ENCODE measurements around the gene ST8SIA6. TPM values are rescaled to one million over a fixed set of nuclear protein-coding genes. Genes with fewer than 3 reads are reported as not detected.
"Not testable (repeated sequence)": the region's sequence is repeated elsewhere in the genome, so short reads cannot be mapped to it uniquely, and the experiment has no call there.

The ST8SIA6 gene
- total and polyA plus RNA-seq, 7 donors: 0.12 to 2.1 (median 1.1) TPM

DNA sequence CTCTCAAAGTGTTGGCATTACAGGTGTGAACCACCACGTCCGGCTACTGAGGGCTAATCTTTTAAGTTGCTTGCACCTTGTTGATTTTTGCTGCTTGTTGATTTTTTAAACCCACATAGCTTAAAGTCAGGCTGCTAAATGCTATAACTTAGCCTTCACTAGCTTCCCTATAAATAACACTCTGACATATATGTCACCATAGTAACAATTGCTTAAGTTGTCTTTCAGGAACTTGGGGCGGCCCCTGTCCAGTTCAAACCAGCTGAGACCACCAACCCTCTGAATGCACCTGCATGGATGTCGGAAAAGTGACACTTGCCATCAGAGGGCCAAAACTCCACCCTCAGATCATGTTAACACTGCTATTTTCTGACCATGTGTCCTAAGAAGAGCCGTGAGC lies 47.3 kb downstream of the ST8SIA6 start:
- WGBS, 3 donors: 73 to 78% (median 77%) methylated on average over 5 of the region's 5 CpGs

DNA sequence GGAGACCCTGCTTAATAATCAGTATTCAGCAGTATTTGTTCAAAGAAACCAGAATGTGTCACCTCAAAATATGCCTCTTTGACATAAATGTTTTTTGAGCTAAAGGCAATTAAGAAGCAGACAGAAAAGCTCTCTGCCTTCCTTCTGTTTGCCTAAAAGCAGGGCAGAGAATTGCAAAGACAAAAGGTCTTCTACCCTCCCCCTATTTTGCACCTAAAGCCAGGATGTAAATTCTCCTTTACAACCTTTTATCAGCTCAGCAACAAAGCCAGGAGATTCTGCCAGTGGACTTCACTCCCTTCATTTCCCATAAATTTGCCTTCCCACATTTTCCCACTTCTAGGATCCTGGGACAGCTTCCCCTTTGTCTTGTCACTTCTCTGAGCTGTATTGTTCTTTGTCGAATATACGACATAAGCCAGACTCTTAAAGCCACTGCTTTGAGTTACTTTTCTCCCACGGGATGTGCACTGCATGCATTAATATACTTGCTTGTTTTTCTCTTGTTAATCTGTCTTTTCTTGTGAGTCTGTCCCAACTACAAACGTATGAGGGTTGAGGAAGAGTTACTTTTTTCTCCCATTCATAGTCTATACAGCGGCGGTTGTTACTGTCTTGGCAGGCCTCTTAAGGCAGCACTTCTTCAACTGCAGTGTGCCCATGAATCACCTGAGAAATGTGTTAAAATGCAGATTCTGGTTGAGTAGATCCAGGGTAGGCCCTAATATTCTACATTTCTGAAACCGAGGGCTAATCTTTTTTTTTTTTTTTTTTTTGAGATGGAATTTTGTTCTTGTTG lies 48.2 kb downstream of the ST8SIA6 start:
- TF ChIP-seq, protein P1, sequence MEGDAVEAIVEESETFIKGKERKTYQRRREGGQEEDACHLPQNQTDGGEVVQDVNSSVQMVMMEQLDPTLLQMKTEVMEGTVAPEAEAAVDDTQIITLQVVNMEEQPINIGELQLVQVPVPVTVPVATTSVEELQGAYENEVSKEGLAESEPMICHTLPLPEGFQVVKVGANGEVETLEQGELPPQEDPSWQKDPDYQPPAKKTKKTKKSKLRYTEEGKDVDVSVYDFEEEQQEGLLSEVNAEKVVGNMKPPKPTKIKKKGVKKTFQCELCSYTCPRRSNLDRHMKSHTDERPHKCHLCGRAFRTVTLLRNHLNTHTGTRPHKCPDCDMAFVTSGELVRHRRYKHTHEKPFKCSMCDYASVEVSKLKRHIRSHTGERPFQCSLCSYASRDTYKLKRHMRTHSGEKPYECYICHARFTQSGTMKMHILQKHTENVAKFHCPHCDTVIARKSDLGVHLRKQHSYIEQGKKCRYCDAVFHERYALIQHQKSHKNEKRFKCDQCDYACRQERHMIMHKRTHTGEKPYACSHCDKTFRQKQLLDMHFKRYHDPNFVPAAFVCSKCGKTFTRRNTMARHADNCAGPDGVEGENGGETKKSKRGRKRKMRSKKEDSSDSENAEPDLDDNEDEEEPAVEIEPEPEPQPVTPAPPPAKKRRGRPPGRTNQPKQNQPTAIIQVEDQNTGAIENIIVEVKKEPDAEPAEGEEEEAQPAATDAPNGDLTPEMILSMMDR (IDR thresholded peaks at IDR 0.05): no peak
- Histone ChIP-seq H3K4me1 (no peaks in the 10 kb centered on the region), H3K4me3 (no peak overlapping the region), H3K9me3 (no peaks in the 10 kb centered on the region), H3K36me3 (ENCODE audit: insufficient read depth in 1 of 2, low read depth in 1 of 2) (no peaks in the 10 kb centered on the region), H3K27ac (no peak overlapping the region), H3K27me3 (ENCODE audit: insufficient read depth in 3 of 3, low read length in 2 of 3) (no peaks in the 10 kb centered on the region)
- DNase-seq (no peak), ATAC-seq (no peak)
- intact Hi-C loops (cut with DNase I): no loop called here
- WGBS, 3 donors: 50 to 53% (median 52%) methylated on average over 7 of the region's 7 CpGs

More for the DNA sequence above, 47.3 kb downstream of the ST8SIA6 start:
- intact Hi-C loops (cut with DNase I): no loop called here
- no peaks in the 10 kb centered on the region for H3K4me1 ChIP-seq
- no peak for ATAC-seq
- TF ChIP-seq, protein P1 (IDR thresholded peaks at IDR 0.05): no peak
- H3K4me3 ChIP-seq: no peak overlapping the region
- H3K9me3 ChIP-seq: no peaks in the 10 kb centered on the region
- no peaks in the 10 kb centered on the region for H3K36me3 ChIP-seq (ENCODE audit: insufficient read depth in 1 of 2, low read depth in 1 of 2)
- H3K27ac ChIP-seq: no peak overlapping the region
- H3K27me3 ChIP-seq (ENCODE audit: insufficient read depth in 3 of 3, low read length in 2 of 3): no peaks in the 10 kb centered on the region
- DNase-seq: no peak

DNA sequence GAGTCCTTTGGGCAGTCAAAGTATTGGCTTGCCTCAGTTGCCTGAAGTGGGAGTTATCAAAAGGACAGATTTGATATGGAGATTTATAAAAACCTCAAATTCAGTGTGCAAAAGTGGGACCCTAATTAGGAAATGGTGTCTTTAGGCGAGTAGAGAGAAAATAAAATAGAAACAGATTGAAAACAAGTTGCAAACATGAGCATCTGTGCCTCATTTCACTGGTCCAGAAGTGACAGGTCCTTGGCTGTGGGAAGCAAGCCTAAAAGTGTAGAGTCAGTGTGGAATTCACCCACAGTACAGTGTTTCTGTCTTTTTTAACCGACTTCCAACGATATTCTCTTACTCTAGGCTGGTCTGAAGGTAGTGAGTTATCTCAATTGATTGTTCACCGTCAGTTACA lies 51.2 kb downstream of the ST8SIA6 start:
- DNase-seq: no peak
- H3K4me3 ChIP-seq: no peak overlapping the region
- no peak for ATAC-seq
- H3K27me3 ChIP-seq (ENCODE audit: insufficient read depth in 3 of 3, low read length in 2 of 3): no peaks in the 10 kb centered on the region
- no peaks in the 10 kb centered on the region for H3K36me3 ChIP-seq (ENCODE audit: insufficient read depth in 1 of 2, low read depth in 1 of 2)
- H3K27ac ChIP-seq: no peak overlapping the region
- H3K4me1 ChIP-seq: no peaks in the 10 kb centered on the region
- no peaks in the 10 kb centered on the region for H3K9me3 ChIP-seq
- TF ChIP-seq, protein P1 (IDR thresholded peaks at IDR 0.05): no peak
- WGBS, 3 donors: 77 to 89% (median 87%) methylated on average over 4 of the region's 4 CpGs
- intact Hi-C loops (cut with DNase I): no loop called here

DNA sequence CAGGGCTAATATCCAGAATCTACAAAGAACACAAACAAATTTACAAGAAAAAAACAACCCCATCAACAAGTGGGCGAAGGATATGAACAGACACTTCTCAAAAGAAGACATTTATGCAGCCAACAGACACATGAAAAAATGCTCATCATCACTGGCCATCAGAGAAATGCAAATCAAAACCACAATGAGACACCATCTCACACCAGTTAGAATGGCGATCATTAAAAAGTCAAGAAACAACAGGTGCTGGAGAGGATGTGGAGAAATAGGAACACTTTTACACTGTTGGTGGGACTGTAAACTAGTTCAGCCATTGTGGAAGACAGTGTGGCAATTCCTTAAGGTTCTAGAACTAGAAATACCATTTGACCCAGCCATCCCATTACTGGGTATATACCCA lies 52.4 kb downstream of the ST8SIA6 start:
- ATAC-seq; H3K27me3 ChIP-seq (ENCODE audit: insufficient read depth in 3 of 3, low read length in 2 of 3); H3K9me3 ChIP-seq; H3K36me3 ChIP-seq (ENCODE audit: insufficient read depth in 1 of 2, low read depth in 1 of 2); H3K4me1 ChIP-seq; H3K4me3 ChIP-seq; DNase-seq; H3K27ac ChIP-seq; intact Hi-C loops (cut with DNase I): not testable (repeated sequence)
- 88 to 89% (median 88%) methylated on average over 1 of the region's 2 CpGs for WGBS, 3 donors

DNA sequence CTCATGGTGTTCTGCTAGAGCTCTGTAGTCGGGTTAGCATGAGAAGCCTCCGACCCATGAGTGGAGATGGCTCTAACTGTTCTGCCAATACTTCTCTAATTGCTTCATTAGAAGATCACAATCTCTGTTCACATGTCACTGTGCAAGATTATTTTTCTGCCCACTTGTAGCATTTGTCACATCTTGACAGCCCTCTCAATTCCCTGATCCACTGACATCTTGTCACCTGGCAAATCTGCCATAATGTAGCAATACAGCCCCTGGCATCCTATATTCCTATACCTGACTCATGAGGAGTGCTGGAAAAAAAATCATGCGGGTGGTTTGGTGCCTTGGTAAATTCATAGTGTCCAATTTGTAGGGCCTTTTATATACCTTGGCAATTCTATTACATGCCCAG lies 58.4 kb downstream of the ST8SIA6 start:
- H3K4me3 ChIP-seq: no peak overlapping the region
- no peaks in the 10 kb centered on the region for H3K9me3 ChIP-seq
- ATAC-seq: no peak
- TF ChIP-seq, protein P1 (IDR thresholded peaks at IDR 0.05): no peak
- no peaks in the 10 kb centered on the region for H3K4me1 ChIP-seq
- intact Hi-C loops (cut with DNase I): no loop called here
- H3K36me3 ChIP-seq (ENCODE audit: insufficient read depth in 1 of 2, low read depth in 1 of 2): no peaks in the 10 kb centered on the region
- no peak for DNase-seq
- H3K27ac ChIP-seq: no peak overlapping the region
- WGBS, 3 donors: 89 to 99% (median 92%) methylated on average over 3 of the region's 3 CpGs
- H3K27me3 ChIP-seq (ENCODE audit: insufficient read depth in 3 of 3, low read length in 2 of 3): peaks cover 0 to 2% (median 0%) of the 10 kb centered on the region in 3 donors
